AG10803 (cell line): ENCODE results near the gene GAS2L2.

ENCODE experiments used
- DNase-seq: peaks from one replicate; pipeline ENCODE4 v3.0.0; 2010; ENCODE audit warnings: low read depth
- H3K4me3 ChIP-seq: 2 replicates; pipeline ENCODE4 v1.5.1; 2011; ENCODE audit warnings: mild to moderate bottlenecking, low read length, control low read depth
- TF ChIP-seq, protein P1 (sequence below): conservative IDR thresholded peaks from 2 replicates; pipeline ENCODE4 v1.5.1; 2011; ENCODE audit warnings: mild to moderate bottlenecking, low read length, control low read depth, inconsistent platforms

The GAS2L2 gene

DNA sequence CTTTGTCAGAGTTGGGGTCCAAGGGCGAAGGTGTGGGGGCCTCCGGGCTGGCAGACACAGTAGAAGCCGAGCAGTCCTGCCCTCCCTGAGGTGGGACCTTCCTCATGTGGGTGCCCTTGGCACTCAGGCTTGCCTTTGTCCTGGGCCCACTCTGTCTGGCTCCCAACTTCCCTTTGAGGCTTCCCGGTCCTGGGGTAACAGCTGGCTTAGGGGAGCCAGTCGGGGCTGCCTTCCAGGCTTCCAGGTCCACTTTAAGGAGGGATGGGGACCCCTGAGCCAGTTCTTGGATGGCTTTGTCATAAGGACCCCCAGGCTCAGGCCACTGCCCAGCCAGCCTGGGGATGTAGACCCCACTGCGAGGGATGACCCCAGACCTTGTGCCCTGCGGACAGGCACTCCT, 7.8 kb downstream of the GAS2L2 start:
- TF ChIP-seq, protein P1, sequence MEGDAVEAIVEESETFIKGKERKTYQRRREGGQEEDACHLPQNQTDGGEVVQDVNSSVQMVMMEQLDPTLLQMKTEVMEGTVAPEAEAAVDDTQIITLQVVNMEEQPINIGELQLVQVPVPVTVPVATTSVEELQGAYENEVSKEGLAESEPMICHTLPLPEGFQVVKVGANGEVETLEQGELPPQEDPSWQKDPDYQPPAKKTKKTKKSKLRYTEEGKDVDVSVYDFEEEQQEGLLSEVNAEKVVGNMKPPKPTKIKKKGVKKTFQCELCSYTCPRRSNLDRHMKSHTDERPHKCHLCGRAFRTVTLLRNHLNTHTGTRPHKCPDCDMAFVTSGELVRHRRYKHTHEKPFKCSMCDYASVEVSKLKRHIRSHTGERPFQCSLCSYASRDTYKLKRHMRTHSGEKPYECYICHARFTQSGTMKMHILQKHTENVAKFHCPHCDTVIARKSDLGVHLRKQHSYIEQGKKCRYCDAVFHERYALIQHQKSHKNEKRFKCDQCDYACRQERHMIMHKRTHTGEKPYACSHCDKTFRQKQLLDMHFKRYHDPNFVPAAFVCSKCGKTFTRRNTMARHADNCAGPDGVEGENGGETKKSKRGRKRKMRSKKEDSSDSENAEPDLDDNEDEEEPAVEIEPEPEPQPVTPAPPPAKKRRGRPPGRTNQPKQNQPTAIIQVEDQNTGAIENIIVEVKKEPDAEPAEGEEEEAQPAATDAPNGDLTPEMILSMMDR: no peak
- H3K4me3 ChIP-seq: no peak overlapping the region
- DNase-seq: no peak

DNA sequence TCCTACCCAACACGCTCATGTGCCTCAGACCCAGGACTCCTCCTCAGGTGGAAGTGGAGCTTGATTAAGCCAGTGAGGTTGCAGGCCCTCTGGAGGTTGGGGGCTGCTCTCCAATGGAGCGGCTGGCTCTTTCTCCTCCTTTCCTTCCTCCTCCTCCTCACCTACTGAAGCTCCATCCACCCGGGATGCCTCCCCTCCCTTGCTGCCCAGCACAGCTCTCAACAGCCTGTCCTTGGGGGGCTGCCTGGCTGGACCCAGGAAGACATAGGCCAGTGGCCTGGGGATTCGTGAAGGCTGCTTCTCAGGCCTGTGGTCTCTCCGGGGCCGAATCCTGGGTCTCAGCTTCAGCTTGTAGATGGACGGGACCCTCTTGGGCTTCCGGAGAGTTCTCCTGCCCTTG, 8.2 kb downstream of the GAS2L2 start:
- no peak overlapping the region for H3K4me3 ChIP-seq
- TF ChIP-seq, protein P1: no peak
- DNase-seq: no peak

DNA sequence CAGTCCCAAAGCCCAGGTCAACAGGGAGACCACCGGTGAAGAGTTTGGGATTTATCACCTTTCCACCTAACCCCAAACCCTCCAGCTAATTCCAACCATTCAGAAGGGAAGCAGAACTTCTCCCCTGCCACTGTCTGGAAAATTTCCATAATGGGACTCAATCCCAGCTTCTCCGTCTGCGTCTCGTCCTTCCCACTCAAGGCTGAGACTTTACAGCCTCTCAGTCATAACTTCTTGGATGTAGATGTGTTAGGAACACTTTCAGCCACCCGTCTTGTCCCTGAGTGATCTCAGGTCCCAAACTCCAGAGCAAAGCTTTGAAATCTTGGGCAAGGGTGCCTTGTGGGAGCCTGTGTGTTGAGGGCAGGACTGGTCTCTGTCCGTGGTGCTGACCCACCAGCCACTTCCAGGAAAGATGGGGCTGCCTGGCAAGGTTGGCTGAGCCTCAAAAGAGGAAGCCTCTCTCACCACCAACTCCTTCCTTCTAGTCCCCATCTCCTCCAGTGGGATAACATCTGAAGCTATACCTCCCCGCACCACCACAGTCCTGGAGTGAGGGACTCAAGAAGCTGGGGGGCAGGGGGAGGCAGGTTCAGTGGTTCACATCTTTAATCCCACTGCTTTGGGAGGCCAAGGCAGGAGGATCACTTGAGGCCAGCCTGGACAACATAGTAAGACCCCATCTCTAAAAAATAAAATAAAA, 9.3 kb downstream of the GAS2L2 start:
- DNase-seq: peak; percentile 24
- H3K4me3 ChIP-seq: no peak overlapping the region
- TF ChIP-seq, protein P1: no peak

GRCh38 chr17:35742896-35743477, 10.1 kb downstream of the GAS2L2 start:
- no peak overlapping the region for H3K4me3 ChIP-seq
- TF ChIP-seq, protein P1: no peak
- no peak for DNase-seq

- no peak overlapping the region for H3K4me3 ChIP-seq
- no peak for DNase-seq
- TF ChIP-seq, protein P1: no peak
Measured at GRCh38 chr17:35742496-35742895, 10.5 kb downstream of the GAS2L2 start.

DNA sequence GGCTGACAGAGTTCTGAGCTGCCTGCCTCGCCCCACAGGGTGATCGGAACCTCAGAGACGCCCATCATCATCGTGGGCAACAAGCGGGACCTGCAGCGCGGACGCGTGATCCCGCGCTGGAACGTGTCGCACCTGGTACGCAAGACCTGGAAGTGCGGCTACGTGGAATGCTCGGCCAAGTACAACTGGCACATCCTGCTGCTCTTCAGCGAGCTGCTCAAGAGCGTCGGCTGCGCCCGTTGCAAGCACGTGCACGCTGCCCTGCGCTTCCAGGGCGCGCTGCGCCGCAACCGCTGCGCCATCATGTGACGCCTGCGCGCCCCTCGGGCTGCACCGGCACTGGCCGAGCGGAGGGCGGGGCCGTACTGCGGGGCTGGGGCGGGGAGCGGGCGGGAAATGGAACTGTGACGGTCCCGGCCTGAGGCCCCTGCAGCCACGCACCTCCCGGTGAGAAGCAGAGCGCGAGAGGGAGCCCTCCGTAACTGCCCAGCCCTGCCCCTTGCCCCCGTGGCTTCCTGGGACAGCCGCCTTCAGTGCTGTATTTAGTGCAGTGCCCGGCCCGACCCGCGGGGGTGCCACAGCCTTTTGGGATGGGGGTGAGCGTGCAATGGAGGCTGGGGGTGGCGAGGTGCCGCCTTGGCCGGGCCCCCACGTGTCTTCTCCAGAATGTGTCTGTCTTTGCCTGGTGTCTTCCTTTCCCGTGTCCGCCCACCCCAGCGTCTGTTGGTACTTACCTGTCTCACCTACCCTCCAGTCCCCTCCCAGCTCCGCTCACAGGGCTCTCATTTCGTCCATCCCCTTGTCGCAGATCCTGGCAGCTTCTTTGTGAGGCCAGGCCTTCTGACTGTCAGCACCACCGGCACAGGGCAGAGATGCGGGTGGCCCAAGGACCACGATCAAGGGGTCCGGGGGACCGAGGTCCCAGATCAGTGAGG, 11.8 kb downstream of the GAS2L2 start:
- TF ChIP-seq, protein P1: no peak
- no peak overlapping the region for H3K4me3 ChIP-seq
- DNase-seq: no peak
